Measurements from ENCODE around the gene FES. TPM values are rescaled to one million over a fixed set of nuclear protein-coding genes. Genes with fewer than 3 reads are reported as not detected.

FES gene
- total and polyA plus RNA-seq, 2 of the 13 experiments (the other 11 are each of a cell fraction or from before 2014, with no cell fraction given) = 4.0 to 9.5 TPM

DNA sequence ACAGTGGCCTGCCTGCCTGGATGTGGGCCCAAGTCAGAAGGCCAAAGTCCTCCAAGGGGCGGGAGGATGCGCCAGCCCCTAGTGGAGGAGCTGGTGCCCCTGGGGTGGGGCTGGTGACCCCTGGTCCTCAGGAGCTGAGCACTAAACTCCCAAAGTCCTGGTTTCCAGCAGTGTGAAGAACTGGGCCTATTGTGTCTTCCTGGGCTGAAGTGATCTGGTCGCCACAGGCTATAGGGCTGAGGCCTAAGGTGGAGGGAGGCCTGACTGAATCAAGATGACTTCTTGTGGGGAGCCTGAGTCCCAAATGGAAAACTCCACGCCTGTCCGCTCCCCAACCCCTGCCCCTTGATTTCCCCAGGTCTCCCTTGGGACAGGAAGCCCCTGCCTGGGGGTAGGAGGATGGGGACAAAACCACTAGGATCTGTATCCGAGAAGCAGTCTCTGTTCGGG lies 753 bp upstream of the FES start (continued):
- TF ChIP-seq, protein P1, sequence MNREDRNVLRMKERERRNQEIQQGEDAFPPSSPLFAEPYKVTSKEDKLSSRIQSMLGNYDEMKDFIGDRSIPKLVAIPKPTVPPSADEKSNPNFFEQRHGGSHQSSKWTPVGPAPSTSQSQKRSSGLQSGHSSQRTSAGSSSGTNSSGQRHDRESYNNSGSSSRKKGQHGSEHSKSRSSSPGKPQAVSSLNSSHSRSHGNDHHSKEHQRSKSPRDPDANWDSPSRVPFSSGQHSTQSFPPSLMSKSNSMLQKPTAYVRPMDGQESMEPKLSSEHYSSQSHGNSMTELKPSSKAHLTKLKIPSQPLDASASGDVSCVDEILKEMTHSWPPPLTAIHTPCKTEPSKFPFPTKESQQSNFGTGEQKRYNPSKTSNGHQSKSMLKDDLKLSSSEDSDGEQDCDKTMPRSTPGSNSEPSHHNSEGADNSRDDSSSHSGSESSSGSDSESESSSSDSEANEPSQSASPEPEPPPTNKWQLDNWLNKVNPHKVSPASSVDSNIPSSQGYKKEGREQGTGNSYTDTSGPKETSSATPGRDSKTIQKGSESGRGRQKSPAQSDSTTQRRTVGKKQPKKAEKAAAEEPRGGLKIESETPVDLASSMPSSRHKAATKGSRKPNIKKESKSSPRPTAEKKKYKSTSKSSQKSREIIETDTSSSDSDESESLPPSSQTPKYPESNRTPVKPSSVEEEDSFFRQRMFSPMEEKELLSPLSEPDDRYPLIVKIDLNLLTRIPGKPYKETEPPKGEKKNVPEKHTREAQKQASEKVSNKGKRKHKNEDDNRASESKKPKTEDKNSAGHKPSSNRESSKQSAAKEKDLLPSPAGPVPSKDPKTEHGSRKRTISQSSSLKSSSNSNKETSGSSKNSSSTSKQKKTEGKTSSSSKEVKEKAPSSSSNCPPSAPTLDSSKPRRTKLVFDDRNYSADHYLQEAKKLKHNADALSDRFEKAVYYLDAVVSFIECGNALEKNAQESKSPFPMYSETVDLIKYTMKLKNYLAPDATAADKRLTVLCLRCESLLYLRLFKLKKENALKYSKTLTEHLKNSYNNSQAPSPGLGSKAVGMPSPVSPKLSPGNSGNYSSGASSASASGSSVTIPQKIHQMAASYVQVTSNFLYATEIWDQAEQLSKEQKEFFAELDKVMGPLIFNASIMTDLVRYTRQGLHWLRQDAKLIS (CRISPR knock-in tag; IDR thresholded peaks at IDR 0.05) = no peak
- TF ChIP-seq ZNF260 (CRISPR knock-in tag; IDR thresholded peaks at IDR 0.05; ENCODE audit: borderline replicate concordance, low read depth) (no peak), ZNF75D (CRISPR knock-in tag; IDR thresholded peaks at IDR 0.05; ENCODE audit: borderline replicate concordance) (no peak), DMAP1 (CRISPR knock-in tag; IDR thresholded peaks at IDR 0.05) (no peak), NAIF1 (CRISPR knock-in tag; IDR thresholded peaks at IDR 0.05; ENCODE audit: borderline replicate concordance) (no peak), ZNF30 (CRISPR knock-in tag; IDR thresholded peaks at IDR 0.05) (no peak), ZNF446 (CRISPR knock-in tag; IDR thresholded peaks at IDR 0.05) (no peak), HNRNPL (IDR thresholded peaks at IDR 0.05; ENCODE audit: low read depth, low read length) (no peak), TCF12 (IDR thresholded peaks at IDR 0.05) (no peak), TCF12 (CRISPR knock-in tag; IDR thresholded peaks at IDR 0.05) (no peak), BRD4 (CRISPR knock-in tag; IDR thresholded peaks at IDR 0.05) (0 out of 2 replicates have a peak, but pooled peaks have one; percentile 44), NR2F6 (IDR thresholded peaks at IDR 0.05) (0 out of 2 replicates have a peak, but pooled peaks have one; percentile 46), NR2F6 (CRISPR knock-in tag; IDR thresholded peaks at IDR 0.05) (0 out of 2 replicates have a peak, but pooled peaks have one; percentile 23), KDM2A (CRISPR knock-in tag; IDR thresholded peaks at IDR 0.05; ENCODE audit: borderline replicate concordance, low read depth) (peak; percentile 27; the same call in 1 of the 2 replicates), NCOR1 (IDR thresholded peaks at IDR 0.05; ENCODE audit: borderline replicate concordance, low read length) (no peak)
- TF ChIP-seq, protein P2, sequence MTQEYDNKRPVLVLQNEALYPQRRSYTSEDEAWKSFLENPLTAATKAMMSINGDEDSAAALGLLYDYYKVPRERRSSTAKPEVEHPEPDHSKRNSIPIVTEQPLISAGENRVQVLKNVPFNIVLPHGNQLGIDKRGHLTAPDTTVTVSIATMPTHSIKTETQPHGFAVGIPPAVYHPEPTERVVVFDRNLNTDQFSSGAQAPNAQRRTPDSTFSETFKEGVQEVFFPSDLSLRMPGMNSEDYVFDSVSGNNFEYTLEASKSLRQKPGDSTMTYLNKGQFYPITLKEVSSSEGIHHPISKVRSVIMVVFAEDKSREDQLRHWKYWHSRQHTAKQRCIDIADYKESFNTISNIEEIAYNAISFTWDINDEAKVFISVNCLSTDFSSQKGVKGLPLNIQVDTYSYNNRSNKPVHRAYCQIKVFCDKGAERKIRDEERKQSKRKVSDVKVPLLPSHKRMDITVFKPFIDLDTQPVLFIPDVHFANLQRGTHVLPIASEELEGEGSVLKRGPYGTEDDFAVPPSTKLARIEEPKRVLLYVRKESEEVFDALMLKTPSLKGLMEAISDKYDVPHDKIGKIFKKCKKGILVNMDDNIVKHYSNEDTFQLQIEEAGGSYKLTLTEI (CRISPR knock-in tag; conservative IDR thresholded peaks at IDR 0.05) = no peak
- TF ChIP-seq, protein P3, sequence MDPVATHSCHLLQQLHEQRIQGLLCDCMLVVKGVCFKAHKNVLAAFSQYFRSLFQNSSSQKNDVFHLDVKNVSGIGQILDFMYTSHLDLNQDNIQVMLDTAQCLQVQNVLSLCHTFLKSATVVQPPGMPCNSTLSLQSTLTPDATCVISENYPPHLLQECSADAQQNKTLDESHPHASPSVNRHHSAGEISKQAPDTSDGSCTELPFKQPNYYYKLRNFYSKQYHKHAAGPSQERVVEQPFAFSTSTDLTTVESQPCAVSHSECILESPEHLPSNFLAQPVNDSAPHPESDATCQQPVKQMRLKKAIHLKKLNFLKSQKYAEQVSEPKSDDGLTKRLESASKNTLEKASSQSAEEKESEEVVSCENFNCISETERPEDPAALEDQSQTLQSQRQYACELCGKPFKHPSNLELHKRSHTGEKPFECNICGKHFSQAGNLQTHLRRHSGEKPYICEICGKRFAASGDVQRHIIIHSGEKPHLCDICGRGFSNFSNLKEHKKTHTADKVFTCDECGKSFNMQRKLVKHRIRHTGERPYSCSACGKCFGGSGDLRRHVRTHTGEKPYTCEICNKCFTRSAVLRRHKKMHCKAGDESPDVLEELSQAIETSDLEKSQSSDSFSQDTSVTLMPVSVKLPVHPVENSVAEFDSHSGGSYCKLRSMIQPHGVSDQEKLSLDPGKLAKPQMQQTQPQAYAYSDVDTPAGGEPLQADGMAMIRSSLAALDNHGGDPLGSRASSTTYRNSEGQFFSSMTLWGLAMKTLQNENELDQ (CRISPR knock-in tag; IDR thresholded peaks at IDR 0.05; ENCODE audit: borderline replicate concordance) = no peak
- TF ChIP-seq, protein P4, sequence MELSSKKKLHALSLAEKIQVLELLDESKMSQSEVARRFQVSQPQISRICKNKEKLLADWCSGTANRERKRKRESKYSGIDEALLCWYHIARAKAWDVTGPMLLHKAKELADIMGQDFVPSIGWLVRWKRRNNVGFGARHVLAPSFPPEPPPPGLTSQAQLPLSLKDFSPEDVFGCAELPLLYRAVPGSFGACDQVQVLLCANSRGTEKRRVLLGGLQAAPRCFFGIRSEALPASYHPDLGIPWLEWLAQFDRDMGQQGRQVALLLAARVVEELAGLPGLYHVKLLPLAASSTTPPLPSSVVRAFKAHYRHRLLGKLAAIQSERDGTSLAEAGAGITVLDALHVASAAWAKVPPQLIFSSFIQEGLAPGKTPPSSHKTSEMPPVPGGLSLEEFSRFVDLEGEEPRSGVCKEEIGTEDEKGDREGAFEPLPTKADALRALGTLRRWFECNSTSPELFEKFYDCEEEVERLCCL (CRISPR knock-in tag; IDR thresholded peaks at IDR 0.05; ENCODE audit: borderline replicate concordance) = no peak
- TF ChIP-seq, protein P5, sequence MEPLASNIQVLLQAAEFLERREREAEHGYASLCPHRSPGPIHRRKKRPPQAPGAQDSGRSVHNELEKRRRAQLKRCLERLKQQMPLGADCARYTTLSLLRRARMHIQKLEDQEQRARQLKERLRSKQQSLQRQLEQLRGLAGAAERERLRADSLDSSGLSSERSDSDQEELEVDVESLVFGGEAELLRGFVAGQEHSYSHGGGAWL (CRISPR knock-in tag; IDR thresholded peaks at IDR 0.05) = no peak
- TF ChIP-seq, protein P6, sequence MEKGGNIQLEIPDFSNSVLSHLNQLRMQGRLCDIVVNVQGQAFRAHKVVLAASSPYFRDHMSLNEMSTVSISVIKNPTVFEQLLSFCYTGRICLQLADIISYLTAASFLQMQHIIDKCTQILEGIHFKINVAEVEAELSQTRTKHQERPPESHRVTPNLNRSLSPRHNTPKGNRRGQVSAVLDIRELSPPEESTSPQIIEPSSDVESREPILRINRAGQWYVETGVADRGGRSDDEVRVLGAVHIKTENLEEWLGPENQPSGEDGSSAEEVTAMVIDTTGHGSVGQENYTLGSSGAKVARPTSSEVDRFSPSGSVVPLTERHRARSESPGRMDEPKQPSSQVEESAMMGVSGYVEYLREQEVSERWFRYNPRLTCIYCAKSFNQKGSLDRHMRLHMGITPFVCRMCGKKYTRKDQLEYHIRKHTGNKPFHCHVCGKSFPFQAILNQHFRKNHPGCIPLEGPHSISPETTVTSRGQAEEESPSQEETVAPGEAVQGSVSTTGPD (CRISPR knock-in tag; IDR thresholded peaks at IDR 0.05) = no peak

Measured in HepG2 (cell line).